ENCODE measurements around the gene SPG7. TPM values are rescaled to one million over a fixed set of nuclear protein-coding genes. Genes with fewer than 3 reads are reported as not detected.

SPG7 gene
- polyA plus RNA-seq, 1 donor from 2014 or later, result 216 TPM

- no peaks in the 10 kb centered on the region for H3K9me2 ChIP-seq (ENCODE audit: insufficient read depth, low read length)
- H3K9ac ChIP-seq (ENCODE audit: low read length), result no peak overlapping the region
- H3K4me3 ChIP-seq (ENCODE audit: low read length), result no peak overlapping the region
- H3F3A ChIP-seq (ENCODE audit: insufficient read depth, low read length, poor library complexity, severe bottlenecking), result no peaks in the 10 kb centered on the region
- no peaks in the 10 kb centered on the region for H3K9me3 ChIP-seq (ENCODE audit: low read length)
- TF ChIP-seq SMC3 (conservative IDR thresholded peaks at IDR 0.05; ENCODE audit: poor library complexity) (no peak), POLR2AphosphoS5 (IDR thresholded peaks at IDR 0.05) (no peak), REST (IDR thresholded peaks at IDR 0.05; ENCODE audit: borderline replicate concordance) (no peak), TAF1 (IDR thresholded peaks at IDR 0.05; ENCODE audit: low read depth) (no peak), MXI1 (conservative IDR thresholded peaks at IDR 0.05; ENCODE audit: poor library complexity, severe bottlenecking) (no peak)
- H3K27me3 ChIP-seq (ENCODE audit: insufficient read depth, low read depth, low read length), result no peaks in the 10 kb centered on the region
- no peaks in the 10 kb centered on the region for H3K79me2 ChIP-seq (replicated peaks; ENCODE audit: insufficient read depth, low read length)
- no peaks in the 10 kb centered on the region for H4K20me1 ChIP-seq (ENCODE audit: insufficient read depth)
- H3K4me2 ChIP-seq (ENCODE audit: low read length), result no peak overlapping the region
- H3K36me3 ChIP-seq (ENCODE audit: insufficient read depth, low read length), result no peaks in the 10 kb centered on the region
- H3K27ac ChIP-seq (ENCODE audit: low read length), result no peak overlapping the region
- no peak overlapping the region for H2AFZ ChIP-seq (ENCODE audit: low read depth, low read length)
These were observed 39.7 kb downstream of the SPG7 start for GRCh38 chr16:89547860-89548259.

GRCh38 chr16:89548344-89549006 is 40.3 kb downstream of the SPG7 start:
- no peaks in the 10 kb centered on the region for H3K36me3 ChIP-seq (ENCODE audit: insufficient read depth, low read length)

More at GRCh38 chr16:89548344-89549006, 40.3 kb downstream of the SPG7 start:
- Histone ChIP-seq H3K4me2 (ENCODE audit: low read length) (no peak overlapping the region), H3K9me3 (ENCODE audit: low read length) (no peaks in the 10 kb centered on the region), H3K4me3 (ENCODE audit: low read length) (no peak overlapping the region), H3K79me2 (replicated peaks; ENCODE audit: insufficient read depth, low read length) (no peaks in the 10 kb centered on the region), H3F3A (ENCODE audit: insufficient read depth, low read length, poor library complexity, severe bottlenecking) (no peaks in the 10 kb centered on the region), H3K9me2 (ENCODE audit: insufficient read depth, low read length) (no peaks in the 10 kb centered on the region), H3K9ac (ENCODE audit: low read length) (no peak overlapping the region), H3K27ac (ENCODE audit: low read length) (no peak overlapping the region), H3K27me3 (ENCODE audit: insufficient read depth, low read depth, low read length) (no peaks in the 10 kb centered on the region), H4K20me1 (ENCODE audit: insufficient read depth) (no peaks in the 10 kb centered on the region), H2AFZ (ENCODE audit: low read depth, low read length) (no peak overlapping the region)
- TF ChIP-seq RAD21 (conservative IDR thresholded peaks at IDR 0.05) (no peak), TAF1 (IDR thresholded peaks at IDR 0.05; ENCODE audit: low read depth) (no peak), EZH2 (IDR thresholded peaks at IDR 0.05; ENCODE audit: borderline replicate concordance, insufficient read depth, low read length, poor library complexity, severe bottlenecking) (no peak), POLR2AphosphoS5 (IDR thresholded peaks at IDR 0.05) (no peak), SMC3 (conservative IDR thresholded peaks at IDR 0.05; ENCODE audit: poor library complexity) (no peak), REST (IDR thresholded peaks at IDR 0.05; ENCODE audit: borderline replicate concordance) (no peak), EP300 (conservative IDR thresholded peaks at IDR 0.05; ENCODE audit: poor library complexity, severe bottlenecking) (no peak), MXI1 (conservative IDR thresholded peaks at IDR 0.05; ENCODE audit: poor library complexity, severe bottlenecking) (no peak), CTCF (IDR thresholded peaks at IDR 0.05; ENCODE audit: poor library complexity, severe bottlenecking) (no peak)

Measured in neural cell (in vitro differentiated cells).